HG03378 (cell line): ENCODE measurements around the gene GRM5.
"Not testable (repeated sequence)": the region's sequence is repeated elsewhere in the genome, so short reads cannot be mapped to it uniquely, and the experiment has no call there.

Experiments used
- ATAC-seq: cut with Tn5 transposase; IDR thresholded peaks from one replicate; pipeline ENCODE4 v1.9.1; 2021; ENCODE audit warnings: mild to moderate bottlenecking, moderate library complexity; ENCODE audit not compliant: unreplicated experiment

The GRM5 gene

GRCh38 chr11:88552379-88553062, 513.3 kb downstream of the GRM5 start:
- ATAC-seq = peak; percentile 96

- ATAC-seq = no peak
Measured at GRCh38 chr11:88544656-88545280, 521.0 kb downstream of the GRM5 start.

- ATAC-seq = peak; percentile 100
Measured at GRCh38 chr11:88543902-88544655, 521.7 kb downstream of the GRM5 start.

GRCh38 chr11:88541006-88541405, 524.8 kb downstream of the GRM5 start:
- no peak for ATAC-seq

- no peak for ATAC-seq
Measured at GRCh38 chr11:88538098-88538497, 527.7 kb downstream of the GRM5 start.

GRCh38 chr11:88537613-88538012, 528.2 kb downstream of the GRM5 start:
- ATAC-seq = no peak

- ATAC-seq = no peak
Measured at GRCh38 chr11:88536616-88537265, 529.0 kb downstream of the GRM5 start.

- ATAC-seq = peak; percentile 99
Measured at GRCh38 chr11:88535916-88536547, 529.8 kb downstream of the GRM5 start.

GRCh38 chr11:88535266-88535665, 530.5 kb downstream of the GRM5 start:
- ATAC-seq = no peak

GRCh38 chr11:88534706-88535105, 531.1 kb downstream of the GRM5 start:
- ATAC-seq = not testable (repeated sequence)

- no peak for ATAC-seq
Measured at GRCh38 chr11:88534185-88534584, 531.6 kb downstream of the GRM5 start.

- ATAC-seq = no peak
Measured at GRCh38 chr11:88533001-88533400, 532.8 kb downstream of the GRM5 start.

GRCh38 chr11:88531831-88532230, 534.0 kb downstream of the GRM5 start:
- ATAC-seq = no peak

GRCh38 chr11:88529426-88529825, 536.4 kb downstream of the GRM5 start:
- ATAC-seq = no peak

- no peak for ATAC-seq
Measured at GRCh38 chr11:88523386-88524071, 542.3 kb downstream of the GRM5 start.

GRCh38 chr11:88522624-88523385, 543.0 kb downstream of the GRM5 start:
- ATAC-seq = no peak

- no peak for ATAC-seq
Measured at GRCh38 chr11:88521799-88522201, 544.0 kb downstream of the GRM5 start.

- no peak for ATAC-seq
Measured at GRCh38 chr11:88521399-88521798, 544.4 kb downstream of the GRM5 start.

- no peak for ATAC-seq
Measured at GRCh38 chr11:88520391-88520790, 545.4 kb downstream of the GRM5 start.

- ATAC-seq = no peak
Measured at GRCh38 chr11:88515002-88515401, 550.8 kb downstream of the GRM5 start.
